Umbilical cord (tissue), 2 donors: ENCODE measurements around the gene TSEN54. TPM values are rescaled to one million over a fixed set of nuclear protein-coding genes. Genes with fewer than 3 reads are reported as not detected.
"Not testable (repeated sequence)": the region's sequence is repeated elsewhere in the genome, so short reads cannot be mapped to it uniquely, and the experiment has no call there.

Experiments used
- DNase-seq: peaks from one replicate; pipeline ENCODE4 v3.0.0-alpha.2; 2015; ENCODE audit warnings: low spot score
- total RNA-seq: library from RNA; depleted of rRNA; stranded (reverse); fragments of >200 nt; gene quantifications from one replicate; pipeline ENCODE4 v1.2.3, GENCODE V29; 2014; ENCODE audit warnings: low replicate concordance; ENCODE audit not compliant: insufficient read depth

TSEN54 gene
- 12.3 TPM for total RNA-seq

DNA sequence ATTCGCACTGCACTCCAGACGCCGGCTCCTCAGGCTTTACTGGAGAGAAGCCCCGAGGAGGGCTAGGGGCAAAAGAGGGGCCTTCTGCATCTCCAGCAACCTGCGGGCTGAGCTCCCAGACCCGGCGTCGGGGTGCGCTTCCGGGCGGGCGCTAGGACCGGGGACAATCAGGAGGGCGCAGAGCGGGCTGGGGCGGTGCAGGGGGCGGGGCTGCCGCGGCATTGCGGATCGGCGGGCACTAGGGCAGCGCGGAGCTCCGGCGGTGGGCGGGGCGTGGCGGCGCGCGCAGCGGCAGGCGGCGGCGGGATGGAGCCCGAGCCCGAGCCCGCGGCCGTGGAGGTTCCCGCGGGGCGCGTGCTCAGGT is at the start of gene TSEN54:
TSS of gene TSEN54 (plus strand) at position 274 of the 364 bp plus-strand sequence. CDS start at position 307, 33 bp downstream.
- DNase-seq: peak; percentile 96

GRCh38 chr17:75468291-75468754 is 48.0 kb upstream of the TSEN54 start:
- no peak for DNase-seq

DNA sequence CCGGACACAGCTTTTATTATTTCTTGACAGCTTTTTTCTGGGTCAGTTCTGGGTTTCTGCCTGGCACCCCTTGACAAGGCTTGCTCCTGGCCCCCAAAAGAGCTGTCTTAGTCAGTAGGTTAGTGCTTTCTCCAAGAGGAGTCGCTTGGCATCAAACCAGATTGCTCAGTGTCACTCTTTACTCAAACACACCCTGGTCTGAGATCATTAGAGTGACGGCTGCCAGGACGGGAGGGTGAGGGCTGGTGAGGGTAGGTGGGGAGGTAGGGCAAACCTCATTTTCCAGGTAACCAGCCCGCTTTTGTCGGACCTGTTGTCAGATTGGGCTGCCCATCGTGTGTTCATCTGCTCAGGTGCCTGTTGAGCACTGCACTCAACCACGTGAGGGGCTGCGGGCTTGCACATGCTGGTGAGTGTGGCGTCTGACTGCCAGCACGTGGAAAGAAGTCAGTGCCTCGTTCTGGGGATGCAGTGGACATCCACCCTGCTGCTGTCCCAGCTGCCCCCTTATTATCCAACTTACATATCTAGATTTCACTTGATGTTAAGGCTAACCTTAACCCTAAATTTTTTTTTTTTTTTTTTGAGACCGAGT is 47.5 kb upstream of the TSEN54 start:
- no peak for DNase-seq

GRCh38 chr17:75471207-75471606 is 45.1 kb upstream of the TSEN54 start:
- no peak for DNase-seq

DNA sequence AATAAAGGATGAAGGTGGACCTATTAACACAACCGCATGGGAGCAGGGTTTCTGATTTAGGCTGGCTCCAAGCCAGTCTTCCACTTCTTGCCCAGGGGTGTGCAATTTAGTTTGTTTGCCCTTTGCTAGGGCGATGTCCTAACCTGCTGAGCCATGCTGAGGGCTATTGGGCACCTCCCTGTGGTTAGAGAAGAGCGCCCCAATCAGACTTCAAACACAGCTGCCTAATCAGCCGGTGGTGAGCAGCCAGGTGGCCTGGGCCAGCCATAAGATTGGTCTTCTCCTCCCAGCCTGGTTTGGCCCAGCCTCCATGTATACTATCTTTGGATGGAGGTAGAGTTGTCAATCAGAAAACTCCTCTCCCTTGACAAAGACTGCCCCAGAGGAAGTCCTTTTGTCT is 44.2 kb upstream of the TSEN54 start:
- DNase-seq: no peak

- DNase-seq: no peak
These were observed 43.1 kb upstream of the TSEN54 start for GRCh38 chr17:75473246-75473645.

- no peak for DNase-seq
These were observed 41.6 kb upstream of the TSEN54 start for GRCh38 chr17:75474736-75475135.

DNA sequence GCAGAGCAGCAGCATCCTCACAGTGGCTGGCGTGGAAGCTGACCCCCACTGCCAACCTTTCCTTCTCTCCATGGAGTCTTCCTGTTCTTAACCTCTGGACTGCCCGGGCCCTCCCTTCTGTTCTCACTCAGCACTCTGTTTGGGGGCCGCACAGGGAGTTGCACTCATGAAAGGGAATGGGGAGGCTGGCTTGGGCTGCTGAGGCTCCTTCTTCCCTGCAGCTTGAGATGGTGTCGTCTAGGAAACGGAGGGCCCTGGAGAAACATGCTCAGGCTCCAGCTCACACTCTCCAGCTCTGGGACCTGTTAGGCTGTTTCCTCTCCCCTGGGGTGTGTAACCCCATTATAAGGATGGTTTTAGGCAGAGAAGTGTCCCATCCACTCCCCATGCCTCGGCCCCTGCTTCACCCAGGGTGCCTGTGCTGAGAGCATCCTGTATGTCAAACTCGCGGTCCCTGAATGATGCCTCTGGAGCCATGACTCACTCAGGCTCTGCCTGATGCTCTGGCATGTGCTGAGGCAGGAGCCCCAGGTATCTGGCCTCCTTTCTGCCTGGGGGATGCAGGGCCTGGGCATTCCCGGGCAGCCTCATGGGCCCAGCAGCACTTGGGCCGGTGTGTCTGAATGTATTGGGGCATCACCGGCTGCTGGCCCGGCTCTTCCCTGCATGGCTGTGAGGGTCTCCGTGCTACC is 41.0 kb upstream of the TSEN54 start:
- peak; percentile 35 for DNase-seq

- peak; percentile 51 for DNase-seq
These were observed 40.5 kb upstream of the TSEN54 start for GRCh38 chr17:75475851-75476250.

DNA sequence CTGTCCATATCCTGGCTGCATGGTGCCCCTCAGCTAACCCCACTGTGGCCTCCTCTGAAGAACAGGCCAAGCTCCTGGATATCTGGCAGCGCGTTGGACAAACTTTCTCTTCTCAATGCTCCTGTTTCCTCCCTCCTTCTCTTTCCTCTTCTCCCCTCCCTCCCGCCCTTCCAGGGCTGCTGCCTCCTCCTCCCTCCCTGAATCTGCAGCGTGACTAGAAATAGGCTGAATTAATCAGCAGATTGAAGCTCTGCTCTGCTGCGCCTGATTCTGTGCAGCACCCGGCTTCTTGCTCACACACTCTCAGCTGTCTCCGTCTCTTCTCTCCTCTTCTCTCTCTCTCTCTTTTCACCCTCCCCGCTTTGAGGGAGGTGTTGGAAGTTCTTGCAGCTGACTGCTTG is 40.1 kb upstream of the TSEN54 start:
- peak; percentile 87 for DNase-seq

DNA sequence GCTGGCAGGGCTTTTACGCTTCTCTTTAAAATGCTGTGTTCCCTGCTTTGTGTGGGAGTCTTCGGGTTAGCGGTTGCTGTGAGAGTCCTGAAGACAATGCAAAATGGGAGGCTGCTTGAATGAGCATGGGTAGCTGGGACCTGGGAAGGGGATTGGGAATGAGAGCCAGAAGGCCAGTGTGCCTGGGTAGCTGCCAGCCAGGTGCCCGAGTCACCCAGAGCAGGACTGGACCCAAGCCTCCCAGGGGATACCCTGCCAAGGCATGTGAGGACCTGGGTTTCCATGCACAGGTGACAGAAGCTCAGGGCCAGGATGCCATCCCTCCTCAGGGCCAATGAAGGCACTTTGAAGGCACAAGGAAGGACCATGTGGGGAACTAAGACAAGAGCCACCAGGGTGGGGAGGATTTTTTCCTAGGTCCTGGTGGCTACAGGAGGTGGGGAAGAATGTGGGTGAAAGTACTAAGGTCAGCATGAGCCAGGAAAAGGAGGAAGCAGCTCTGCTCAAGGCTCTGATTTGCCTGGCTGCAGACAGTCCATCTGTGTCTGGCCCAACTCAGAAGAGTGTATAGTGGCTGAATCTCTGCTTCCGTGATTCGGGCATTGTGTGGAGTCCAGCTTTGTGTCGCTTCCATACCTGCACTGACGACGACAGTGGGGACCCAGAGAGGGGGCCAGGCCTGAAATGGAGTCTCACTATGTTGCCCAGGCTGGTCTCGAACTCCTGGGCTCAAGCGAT is 39.4 kb upstream of the TSEN54 start:
- no peak for DNase-seq

- not testable (repeated sequence) for DNase-seq
These were observed 38.9 kb upstream of the TSEN54 start for GRCh38 chr17:75477490-75477862.

- DNase-seq: peak; percentile 62
These were observed 37.8 kb upstream of the TSEN54 start for GRCh38 chr17:75478508-75478907.

DNA sequence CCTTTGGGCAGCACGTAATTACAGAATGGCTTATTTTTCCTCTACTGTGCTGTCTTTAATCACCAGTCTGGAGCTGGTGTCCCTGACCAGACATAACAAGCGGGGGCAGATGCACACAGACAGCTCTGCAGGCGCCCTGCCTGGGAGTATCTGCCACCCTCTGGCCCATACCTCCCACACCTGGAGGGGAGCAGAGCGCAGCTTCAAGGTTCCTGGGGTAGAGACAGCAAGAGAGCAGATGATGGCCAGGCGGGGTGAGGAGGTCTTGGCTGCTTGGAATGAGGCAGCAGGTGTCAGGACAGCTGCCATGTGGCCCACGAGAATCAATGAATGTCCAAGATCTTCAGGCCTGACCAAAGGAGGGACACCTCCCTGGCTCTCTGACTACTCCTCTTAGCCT is 36.0 kb upstream of the TSEN54 start:
- no peak for DNase-seq

DNA sequence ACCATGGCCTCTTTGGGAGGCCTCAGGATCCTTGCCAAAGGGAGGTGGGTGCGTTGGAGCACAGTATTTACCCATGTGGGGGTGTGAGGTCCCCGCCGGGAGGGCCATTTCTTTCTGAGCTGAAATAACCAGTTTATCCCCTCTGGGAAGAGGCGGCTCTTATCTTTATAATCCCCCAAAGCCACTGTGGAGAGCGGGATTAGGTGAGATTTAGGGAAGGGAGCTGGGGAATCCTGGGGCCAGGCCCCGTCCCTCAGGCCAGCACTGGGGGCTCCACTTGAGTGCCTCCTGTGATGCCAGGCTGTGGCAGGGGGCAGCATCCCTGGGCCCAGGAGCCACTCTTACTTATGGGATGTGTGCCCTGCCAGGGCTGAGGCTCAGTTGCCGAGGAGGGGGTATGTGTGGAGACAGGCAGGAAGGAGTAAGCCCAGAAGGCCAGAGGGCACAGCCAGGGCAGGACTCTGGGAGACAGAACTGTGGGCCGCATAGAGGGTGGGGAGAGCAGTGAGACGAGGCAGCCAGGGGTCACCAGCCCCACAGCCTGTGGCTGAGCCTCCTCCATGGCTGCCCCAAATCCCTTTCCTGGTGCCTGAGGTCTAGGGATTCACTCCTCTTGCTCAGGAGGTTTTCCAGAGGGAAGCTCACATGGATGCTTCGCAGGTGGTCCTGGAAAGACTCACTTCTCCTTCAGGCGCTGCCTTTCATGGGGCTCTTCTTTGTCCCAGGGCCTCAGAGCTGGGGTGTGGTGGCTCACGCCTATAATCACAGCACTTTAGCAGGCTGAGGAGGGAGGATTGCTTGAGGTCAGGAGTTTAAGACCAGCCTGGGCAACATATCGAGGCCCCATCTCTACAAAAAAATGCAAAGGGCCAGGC is 34.9 kb upstream of the TSEN54 start:
- peak; percentile 93 for DNase-seq

DNA sequence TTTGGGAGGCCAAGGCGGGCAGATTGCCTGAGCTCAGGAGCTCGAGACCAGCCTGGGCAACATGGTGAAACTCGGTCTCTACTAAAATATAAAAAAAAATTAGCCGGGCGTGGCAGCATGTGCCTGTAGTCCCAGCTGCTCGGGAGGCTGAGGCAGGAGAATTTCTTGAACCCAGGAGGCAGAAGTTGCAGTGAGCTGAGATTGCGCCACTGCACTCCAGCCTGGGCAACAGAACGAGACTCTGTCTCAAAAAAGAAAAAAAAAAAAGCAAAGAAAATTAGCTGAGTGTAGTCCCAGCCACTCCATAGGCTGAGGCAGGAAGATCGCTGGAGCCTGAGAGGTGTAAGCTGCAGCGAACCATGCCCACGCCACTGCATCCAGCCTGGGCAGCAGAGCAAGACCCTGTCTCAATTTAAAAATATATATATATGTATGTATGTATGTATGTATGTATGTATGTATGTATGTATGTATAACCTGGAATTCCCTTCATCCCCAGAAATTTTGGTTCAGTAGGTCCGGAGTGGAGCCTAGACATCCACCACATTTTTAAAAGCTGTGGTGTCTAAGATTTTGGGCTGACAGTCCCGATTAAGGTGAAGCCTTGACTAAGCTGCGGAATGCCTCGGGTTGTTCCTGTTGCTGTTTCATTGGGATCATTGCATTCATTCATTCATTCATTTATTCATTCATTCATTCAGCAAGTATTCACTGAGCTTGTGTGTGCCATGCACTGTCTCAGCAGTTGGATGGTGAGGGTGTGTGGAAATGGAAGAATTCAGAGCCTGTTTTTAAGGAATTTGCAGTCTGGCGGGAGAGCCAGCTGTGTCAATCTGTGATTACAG is 34.0 kb upstream of the TSEN54 start:
- no peak for DNase-seq

DNA sequence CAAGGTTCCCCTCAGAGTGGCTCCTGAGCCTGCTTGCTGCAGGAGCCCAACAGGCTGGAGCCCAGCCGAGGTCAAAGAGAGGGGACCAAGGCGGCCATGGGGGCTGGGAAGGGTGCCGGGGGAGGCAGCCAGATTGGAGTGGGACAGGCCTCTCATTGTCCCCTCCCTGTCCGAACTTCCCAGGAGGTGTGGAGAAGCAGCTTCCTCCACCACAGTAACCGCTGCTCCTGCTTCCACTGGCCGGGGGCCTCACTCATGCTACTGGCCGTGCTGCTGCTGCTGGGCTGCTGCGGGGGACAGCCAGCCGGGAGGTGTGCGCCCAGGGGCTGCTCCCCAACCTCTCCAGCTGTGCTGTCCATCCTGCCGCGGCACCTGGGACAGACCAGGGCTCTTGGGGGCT is 30.6 kb upstream of the TSEN54 start:
- no peak for DNase-seq

- DNase-seq: no peak
These were observed 30.2 kb upstream of the TSEN54 start for GRCh38 chr17:75486151-75486550.

DNA sequence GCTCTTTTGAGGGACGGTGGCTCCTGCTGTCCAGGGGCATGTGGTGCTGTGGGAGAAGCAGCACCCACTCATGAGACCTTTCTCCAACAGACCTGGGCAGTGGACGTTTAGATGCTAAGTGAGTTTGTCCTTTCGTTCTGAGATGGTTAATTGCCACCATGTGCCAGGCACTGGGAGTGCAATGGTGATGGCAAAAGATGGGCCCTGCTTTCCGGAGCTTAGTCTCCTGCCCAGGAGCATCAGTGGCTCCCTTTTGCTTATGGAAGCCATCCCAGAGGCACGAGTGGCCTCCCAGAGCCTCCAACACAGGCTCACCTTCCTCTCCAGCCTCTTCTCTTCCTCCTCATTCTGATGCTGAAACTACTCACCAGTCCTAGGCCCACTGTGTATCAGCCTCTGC is 29.4 kb upstream of the TSEN54 start:
- no peak for DNase-seq

DNA sequence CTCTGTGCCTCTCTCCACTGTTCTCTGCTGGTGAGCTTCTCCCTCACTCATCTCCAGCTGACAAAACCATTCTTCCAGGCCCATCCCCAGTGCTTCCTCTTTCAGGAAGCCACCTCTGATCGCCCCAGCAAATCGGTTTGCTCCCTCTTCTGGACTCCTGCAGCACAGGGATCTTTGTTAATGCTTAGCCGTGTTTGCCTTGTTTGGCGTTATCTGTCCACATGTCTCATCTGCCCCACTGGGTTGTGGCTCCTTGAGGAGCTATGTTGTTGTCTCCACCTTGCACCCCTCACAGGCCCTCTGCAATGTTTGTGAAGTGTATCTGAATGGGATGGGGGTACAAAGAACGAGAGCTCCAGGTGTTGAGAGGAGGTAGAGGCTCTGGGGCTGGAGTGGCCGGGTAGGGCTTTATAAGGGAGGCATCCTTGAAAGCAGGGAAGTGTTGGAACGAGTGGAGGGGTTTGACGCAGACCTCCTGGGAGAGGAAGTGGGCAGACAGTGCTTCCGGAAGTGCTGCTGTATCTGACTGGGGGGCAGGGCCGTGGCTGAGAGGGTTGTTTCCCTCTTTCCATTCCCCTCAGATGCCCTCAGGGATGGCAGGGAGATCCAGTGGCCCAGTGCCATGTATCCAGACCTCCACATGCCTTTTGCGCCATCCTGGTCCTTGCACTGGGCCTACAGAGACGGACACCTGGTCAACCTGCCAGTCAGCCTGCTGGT is 28.8 kb upstream of the TSEN54 start:
- DNase-seq: no peak
